ENCODE data around the gene UBE2J2.
A peak's percentile ranks its signal among the peaks of the same experiment; 100 is the strongest.

The UBE2J2 gene

GRCh38 chr1:1295154-1295923, 21.7 kb upstream of the UBE2J2 start:
- DNase-seq = no peak

- no peak for DNase-seq
Measured at GRCh38 chr1:1294250-1294890, 20.7 kb upstream of the UBE2J2 start.

- DNase-seq = no peak
Measured at GRCh38 chr1:1293263-1294249, 19.9 kb upstream of the UBE2J2 start.

GRCh38 chr1:1292851-1293250, 19.2 kb upstream of the UBE2J2 start:
- DNase-seq = no peak

GRCh38 chr1:1292442-1292779, 18.8 kb upstream of the UBE2J2 start:
- no peak for DNase-seq

GRCh38 chr1:1291548-1292441, 18.1 kb upstream of the UBE2J2 start:
- DNase-seq = peak; percentile 28

GRCh38 chr1:1291023-1291528, 17.4 kb upstream of the UBE2J2 start:
- no peak for DNase-seq

- peak; percentile 36 for DNase-seq
Measured at GRCh38 chr1:1290238-1290731, 16.6 kb upstream of the UBE2J2 start.

GRCh38 chr1:1287288-1288110, 13.8 kb upstream of the UBE2J2 start:
- DNase-seq = no peak

GRCh38 chr1:1286313-1287261, 12.9 kb upstream of the UBE2J2 start:
- no peak for DNase-seq

GRCh38 chr1:1285611-1286311, 12.1 kb upstream of the UBE2J2 start:
- DNase-seq = no peak

- no peak for DNase-seq
Measured at GRCh38 chr1:1285102-1285571, 11.5 kb upstream of the UBE2J2 start.

- no peak for DNase-seq
Measured at GRCh38 chr1:1284221-1285101, 10.8 kb upstream of the UBE2J2 start.

GRCh38 chr1:1283821-1284220, 10.2 kb upstream of the UBE2J2 start:
- DNase-seq = no peak

GRCh38 chr1:1282998-1283397, 9.3 kb upstream of the UBE2J2 start:
- DNase-seq = peak; percentile 27

GRCh38 chr1:1281533-1282321, 8.1 kb upstream of the UBE2J2 start:
- no peak for DNase-seq

Measured in MV-4-11 (cell line).